Astrocyte of the cerebellum (primary cell): Measurements from ENCODE around the gene CYP27C1.
"Not testable (repeated sequence)": the region's sequence is repeated elsewhere in the genome, so short reads cannot be mapped to it uniquely, and the experiment has no call there.

Experiments used
- DNase-seq: peaks from one replicate; pipeline ENCODE4 v3.0.0-alpha.2; 2011; ENCODE audit warnings: low read depth
- H3K4me3 ChIP-seq: 2 replicates; pipeline ENCODE4 v1.5.1; 2011; ENCODE audit warnings: mild to moderate bottlenecking, low read depth, low read length, moderate library complexity
- in situ Hi-C: cut with HindIII; loops from 2 replicates; pipeline ENCODE4 v1.10.0; 2017; ENCODE audit warnings: low sequenced_read_pairs
- TF ChIP-seq, protein P1 (sequence below): IDR thresholded peaks from 2 replicates; pipeline ENCODE4 v1.5.1; 2012; ENCODE audit warnings: low read length, low read depth, moderate library complexity, mild to moderate bottlenecking; ENCODE audit errors: missing control alignments

The CYP27C1 gene

DNA sequence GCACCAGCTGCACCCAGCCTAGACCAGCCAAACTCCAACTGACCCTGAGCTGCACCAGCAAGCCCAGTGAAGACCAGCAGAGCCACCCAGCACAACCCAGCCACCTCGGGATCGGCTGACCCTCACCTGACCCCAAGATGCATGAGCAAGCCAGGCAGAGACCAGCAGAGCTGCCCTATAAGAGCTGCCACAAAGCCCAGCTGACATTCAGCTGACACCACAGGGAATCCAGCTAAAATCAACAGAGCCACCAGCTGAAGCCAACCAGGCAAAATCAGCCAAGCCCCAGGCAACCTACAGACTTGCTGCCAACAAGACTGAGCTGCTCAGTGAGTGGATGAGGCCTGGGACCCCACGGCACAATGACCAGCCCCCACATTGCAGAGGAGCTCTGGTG is 54.6 kb downstream of the CYP27C1 start:
- no peak for DNase-seq
- TF ChIP-seq, protein P1, sequence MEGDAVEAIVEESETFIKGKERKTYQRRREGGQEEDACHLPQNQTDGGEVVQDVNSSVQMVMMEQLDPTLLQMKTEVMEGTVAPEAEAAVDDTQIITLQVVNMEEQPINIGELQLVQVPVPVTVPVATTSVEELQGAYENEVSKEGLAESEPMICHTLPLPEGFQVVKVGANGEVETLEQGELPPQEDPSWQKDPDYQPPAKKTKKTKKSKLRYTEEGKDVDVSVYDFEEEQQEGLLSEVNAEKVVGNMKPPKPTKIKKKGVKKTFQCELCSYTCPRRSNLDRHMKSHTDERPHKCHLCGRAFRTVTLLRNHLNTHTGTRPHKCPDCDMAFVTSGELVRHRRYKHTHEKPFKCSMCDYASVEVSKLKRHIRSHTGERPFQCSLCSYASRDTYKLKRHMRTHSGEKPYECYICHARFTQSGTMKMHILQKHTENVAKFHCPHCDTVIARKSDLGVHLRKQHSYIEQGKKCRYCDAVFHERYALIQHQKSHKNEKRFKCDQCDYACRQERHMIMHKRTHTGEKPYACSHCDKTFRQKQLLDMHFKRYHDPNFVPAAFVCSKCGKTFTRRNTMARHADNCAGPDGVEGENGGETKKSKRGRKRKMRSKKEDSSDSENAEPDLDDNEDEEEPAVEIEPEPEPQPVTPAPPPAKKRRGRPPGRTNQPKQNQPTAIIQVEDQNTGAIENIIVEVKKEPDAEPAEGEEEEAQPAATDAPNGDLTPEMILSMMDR: no peak
- in situ Hi-C loops: no loop called here
- H3K4me3 ChIP-seq: no peak overlapping the region

DNA sequence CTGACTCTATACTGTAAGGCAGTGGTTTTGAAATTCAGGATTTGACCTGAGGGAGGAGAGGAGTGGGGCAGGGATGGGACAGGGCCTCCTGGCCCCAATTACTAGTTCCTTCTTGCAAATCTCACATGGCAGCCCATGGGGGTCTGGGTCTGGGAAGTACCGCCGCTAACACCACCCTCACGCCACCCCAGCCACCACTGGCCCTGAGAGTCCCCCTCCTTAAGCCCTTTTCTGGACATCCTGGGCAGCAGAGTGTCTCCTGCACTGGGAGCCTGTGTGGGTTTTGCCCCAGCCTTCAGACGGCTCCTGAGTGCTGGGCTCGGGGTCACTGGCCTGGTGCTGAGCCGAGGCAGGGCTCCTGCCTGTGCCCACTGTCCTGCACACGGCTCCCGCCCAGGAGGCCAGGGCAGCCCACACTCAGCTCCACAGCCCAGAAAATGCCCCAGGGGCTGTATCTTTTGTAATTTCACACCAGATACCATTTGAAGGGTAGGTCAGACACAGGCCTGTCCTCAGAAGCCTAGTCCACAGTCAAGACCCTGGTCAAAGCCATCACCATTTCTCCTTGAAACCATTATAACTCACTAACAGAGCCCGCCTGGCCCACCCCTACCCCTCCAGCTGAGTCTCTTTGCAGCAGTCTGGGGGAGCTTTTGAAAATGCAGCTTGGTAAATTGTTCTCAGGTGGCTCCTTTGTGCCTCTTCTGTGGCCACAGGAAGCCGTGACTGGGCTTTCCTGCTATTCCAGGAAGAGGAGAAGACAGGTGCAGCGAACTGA is 55.1 kb downstream of the CYP27C1 start:
- in situ Hi-C loops: no loop called here
- no peak for DNase-seq
- TF ChIP-seq, protein P1: no peak
- H3K4me3 ChIP-seq: no peak overlapping the region

DNA sequence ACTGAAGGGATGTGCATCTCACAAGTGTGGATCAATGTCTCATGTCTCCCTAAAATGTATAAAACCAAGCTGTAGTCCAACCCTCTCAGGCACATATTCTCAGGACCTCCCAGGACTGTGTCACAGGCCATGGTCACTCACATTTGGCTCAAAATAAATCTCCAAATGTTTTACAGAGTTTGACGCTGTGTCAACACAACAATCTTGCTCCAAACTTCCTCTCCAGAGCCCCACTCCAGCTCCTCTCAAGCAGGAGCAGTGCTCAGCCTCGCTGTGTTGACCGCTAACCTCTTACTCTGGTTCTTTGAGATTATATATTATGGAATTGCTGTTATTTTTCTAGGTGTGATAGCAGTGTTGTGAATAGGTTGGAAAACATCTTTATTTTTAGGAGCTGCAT is 56.2 kb downstream of the CYP27C1 start:
- in situ Hi-C loops: no loop called here
- TF ChIP-seq, protein P1: no peak
- H3K4me3 ChIP-seq: no peak overlapping the region
- no peak for DNase-seq

DNA sequence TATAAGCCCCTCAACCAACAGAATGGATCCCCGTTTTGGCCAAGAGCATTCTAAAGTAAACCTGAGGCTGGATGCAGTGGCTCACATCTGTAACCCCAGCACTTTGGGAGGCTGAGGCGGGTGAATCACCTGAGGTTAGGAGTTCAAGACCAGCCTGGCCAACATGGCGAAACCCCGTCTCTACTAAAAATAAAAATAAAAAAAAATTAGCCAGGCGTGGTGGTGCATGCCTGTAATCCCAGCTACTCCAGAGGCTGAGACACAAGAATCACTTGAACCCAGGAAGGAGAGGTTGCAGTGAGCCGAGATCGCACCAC is 57.1 kb downstream of the CYP27C1 start:
- in situ Hi-C loops, DNase-seq, H3K4me3 ChIP-seq: not testable (repeated sequence)

DNA sequence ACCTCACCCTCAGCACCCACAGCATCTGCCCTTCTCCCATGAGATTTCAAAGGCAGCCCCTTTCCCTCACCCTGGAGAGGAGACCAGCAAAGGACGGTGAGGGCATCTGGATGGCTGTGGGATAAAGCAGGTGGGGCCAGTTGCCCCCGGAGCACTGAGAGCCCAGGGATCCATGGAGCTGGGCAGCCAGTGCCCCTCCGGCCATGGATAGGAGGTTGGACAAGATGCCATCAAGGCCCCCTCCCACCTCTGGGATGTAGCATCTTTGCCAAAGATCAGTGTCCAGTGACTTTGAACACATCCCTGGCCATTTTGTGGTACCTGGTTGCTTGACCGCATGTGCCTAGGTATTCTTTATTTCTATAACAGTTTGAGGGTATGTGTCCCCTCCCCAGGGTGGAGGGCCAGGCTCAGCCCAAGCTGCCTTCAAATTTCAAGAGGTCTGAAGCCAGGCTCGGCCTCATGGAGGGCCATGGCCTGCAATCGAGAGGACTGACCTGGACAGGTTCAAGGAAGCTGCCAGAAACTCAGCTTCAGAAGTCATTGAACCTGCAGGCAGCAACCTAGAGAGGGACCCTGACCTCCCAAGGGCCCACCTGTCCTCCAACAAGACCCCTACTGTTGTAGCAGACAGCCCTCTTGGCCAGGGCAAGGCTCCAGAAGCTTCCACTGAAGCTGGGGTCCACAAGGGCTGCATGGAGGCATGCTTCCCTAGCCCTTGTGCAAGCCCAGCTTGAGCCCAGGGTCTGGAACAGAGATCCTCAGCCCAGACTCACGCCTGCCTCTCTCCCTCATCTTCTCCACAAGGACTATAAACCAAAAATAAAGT is 57.6 kb downstream of the CYP27C1 start:
- no peak for DNase-seq
- no peak overlapping the region for H3K4me3 ChIP-seq
- TF ChIP-seq, protein P1: no peak
- in situ Hi-C loops: no loop called here

DNA sequence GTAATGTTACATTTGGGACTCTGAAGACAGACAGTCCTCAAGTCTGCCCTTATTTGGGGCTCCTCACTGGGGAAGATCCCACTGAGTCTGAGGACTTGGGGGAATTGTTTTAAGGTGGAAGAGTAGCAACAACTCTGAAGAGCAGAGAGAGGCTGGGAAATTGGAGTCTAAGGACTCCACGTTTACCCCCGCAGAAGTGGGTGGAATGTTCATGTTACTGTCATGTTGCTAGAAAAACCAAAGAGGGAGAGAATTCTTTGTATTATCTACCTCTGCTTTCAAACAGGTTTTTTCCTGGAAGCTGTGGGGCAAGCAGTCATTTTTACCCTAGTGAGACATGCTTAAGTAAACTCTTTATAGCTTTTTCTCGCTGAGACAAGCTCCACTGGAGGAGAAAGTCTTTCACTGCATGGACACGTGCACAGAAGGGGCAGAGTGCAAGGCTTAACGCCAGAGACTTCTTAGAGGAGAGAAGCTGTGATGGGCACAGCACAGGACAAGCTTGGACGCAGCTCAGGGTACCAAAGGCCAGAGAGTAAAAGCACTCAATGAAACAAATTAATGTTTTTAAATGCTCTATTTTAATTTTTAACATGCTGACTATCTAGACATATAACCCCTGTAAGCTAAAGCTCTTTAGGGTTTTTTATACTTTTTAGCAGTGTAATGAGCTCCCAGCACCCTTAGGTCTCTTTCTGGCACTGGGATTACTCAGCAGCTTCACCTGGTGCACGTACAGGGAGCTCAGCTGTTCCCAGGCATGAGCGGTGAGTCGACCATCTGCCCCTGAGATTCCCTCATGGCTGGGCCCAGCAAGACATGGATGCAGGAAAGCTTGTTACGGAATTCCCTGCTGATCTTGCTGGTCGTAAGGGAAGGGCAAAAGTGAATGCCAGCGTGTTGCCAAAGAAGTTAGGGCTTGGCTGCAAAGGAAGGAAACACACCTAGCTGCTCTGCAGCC is 58.6 kb downstream of the CYP27C1 start:
- in situ Hi-C loops: no loop called here
- H3K4me3 ChIP-seq: no peak overlapping the region
- TF ChIP-seq, protein P1: no peak
- no peak for DNase-seq
